ENCODE data around the gene TRIO.

TRIO gene

DNA sequence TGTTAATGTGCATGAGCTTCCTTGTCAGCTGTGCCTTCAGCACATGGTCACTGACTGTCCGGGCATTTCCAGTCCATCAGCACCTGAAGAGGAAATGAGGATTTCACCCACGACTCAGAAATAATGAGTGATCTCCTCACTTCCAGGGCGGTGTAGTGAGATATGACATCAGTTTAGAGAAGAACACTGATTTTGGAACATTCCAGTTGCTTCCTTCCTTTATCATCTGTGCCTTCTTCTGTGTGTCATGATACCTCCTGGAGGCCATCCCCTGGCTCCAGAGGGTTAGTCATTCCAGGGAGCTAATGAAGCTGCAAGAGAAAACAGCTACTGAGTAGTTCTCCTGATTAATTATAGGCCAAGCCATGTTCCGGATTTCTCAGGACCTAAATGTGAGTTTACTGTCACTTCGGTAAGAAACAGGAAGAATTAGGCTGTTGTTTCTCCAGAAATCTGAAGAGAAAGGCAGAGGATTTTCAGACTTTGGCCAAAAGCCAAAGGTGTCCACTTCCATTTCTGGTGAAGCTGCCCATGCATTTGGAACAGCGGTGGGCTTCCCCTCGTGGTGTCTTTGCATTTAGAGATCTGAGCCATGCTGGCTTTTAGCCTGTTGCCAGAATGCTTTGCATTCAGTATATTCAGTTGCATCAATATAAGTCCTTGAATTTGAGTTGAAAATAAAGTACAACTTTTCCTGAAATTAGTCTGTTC, 277.1 kb downstream of the TRIO start:
- Histone ChIP-seq H3K36me3 (ENCODE audit: insufficient read depth, insufficient read length, low read length) (peaks cover 54% of the 10 kb centered on the region), H3K9me3 (ENCODE audit: insufficient read depth, low read length) (no peaks in the 10 kb centered on the region), H3K9ac (ENCODE audit: insufficient read length, low read depth) (no peak overlapping the region), H3K4me1 (ENCODE audit: insufficient read depth, insufficient read length) (peaks cover 5% of the 10 kb centered on the region), H3K27me3 (ENCODE audit: insufficient read depth, insufficient read length) (no peaks in the 10 kb centered on the region), H3K4me3 (ENCODE audit: insufficient read length, low read depth) (no peak overlapping the region)
- TF ChIP-seq SUZ12 (IDR thresholded peaks at IDR 0.05; ENCODE audit: extremely low read depth, insufficient read depth, insufficient read length) (no peak), ZNF274 (IDR thresholded peaks at IDR 0.05; ENCODE audit: low read depth, low read length) (no peak), YY1 (IDR thresholded peaks at IDR 0.05; ENCODE audit: insufficient read depth, insufficient read length) (no peak)
- DNase-seq (ENCODE audit: low read depth, low spot score): no peak

DNA sequence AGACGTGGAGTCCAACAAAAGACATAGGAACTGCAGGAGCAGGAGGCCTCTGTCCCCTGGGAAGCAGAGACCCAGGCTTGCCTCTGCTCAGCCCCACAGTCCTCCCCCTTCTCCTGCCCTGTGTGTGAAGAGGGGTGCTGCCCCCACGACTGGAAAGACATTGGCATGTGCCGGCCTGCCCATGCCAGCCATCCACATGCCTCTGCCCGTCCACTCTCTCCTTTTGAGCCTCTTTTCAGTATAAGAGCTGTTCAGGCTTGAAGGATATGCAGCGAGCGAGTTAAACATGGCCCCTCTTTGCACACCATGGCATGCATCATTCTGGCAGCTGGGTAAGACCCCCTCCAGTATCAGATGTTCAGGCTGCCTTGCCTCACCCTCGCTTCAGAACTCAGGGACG, 278.7 kb downstream of the TRIO start:
- Histone ChIP-seq H3K36me3 (ENCODE audit: insufficient read depth, insufficient read length, low read length) (peaks cover 62% of the 10 kb centered on the region), H3K4me3 (ENCODE audit: insufficient read length, low read depth) (no peak overlapping the region)

DNA sequence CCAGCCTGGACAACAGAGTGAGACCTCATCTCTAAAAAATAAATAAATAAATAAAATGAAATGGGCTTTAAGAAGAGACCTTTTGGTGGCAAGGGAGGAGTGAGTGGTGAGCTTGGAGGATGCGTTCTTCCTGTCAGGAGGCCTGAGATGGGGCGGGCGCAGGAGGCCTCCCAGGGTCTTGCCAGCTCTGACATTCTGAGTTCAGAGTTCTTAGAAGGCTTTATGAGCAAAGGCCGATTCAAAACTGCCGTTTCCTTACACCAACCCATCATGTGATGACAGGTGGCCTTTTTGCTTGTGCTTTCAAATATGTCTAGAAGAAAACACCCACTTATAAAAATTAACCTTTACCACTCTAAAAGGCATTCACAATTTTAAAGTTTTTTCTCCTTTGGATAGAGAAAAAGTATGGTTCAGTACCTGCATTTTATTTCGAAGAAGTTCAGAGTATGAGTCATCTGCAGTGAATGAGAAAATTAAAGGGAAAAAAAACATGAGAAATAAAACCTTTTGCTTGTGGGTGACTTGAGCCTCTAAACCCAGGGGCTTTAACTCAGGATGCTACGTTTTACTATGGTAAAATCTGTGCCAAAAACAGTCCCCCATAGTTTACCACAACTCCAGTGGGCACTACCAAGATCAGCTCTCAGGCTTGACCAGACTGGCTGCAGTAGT, 281.0 kb downstream of the TRIO start:
- Histone ChIP-seq H3K9me3 (ENCODE audit: insufficient read depth, low read length) (no peaks in the 10 kb centered on the region), H3K36me3 (ENCODE audit: insufficient read depth, insufficient read length, low read length) (peaks cover 70% of the 10 kb centered on the region), H3K4me1 (ENCODE audit: insufficient read depth, insufficient read length) (no peaks in the 10 kb centered on the region), H3K9ac (ENCODE audit: insufficient read length, low read depth) (no peak overlapping the region), H3K27me3 (ENCODE audit: insufficient read depth, insufficient read length) (no peaks in the 10 kb centered on the region), H3K4me3 (ENCODE audit: insufficient read length, low read depth) (no peak overlapping the region)
- no peak for DNase-seq (ENCODE audit: low read depth, low spot score)
- no peak for TF ChIP-seq ZNF274 (IDR thresholded peaks at IDR 0.05; ENCODE audit: low read depth, low read length)
- no peak for TF ChIP-seq YY1 (IDR thresholded peaks at IDR 0.05; ENCODE audit: insufficient read depth, insufficient read length)
- no peak for TF ChIP-seq SUZ12 (IDR thresholded peaks at IDR 0.05; ENCODE audit: extremely low read depth, insufficient read depth, insufficient read length)

More for the DNA sequence above, 278.7 kb downstream of the TRIO start:
- Histone ChIP-seq H3K9me3 (ENCODE audit: insufficient read depth, low read length) (no peaks in the 10 kb centered on the region), H3K27me3 (ENCODE audit: insufficient read depth, insufficient read length) (no peaks in the 10 kb centered on the region), H3K4me1 (ENCODE audit: insufficient read depth, insufficient read length) (peaks cover 5% of the 10 kb centered on the region), H3K9ac (ENCODE audit: insufficient read length, low read depth) (no peak overlapping the region)
- TF ChIP-seq SUZ12 (IDR thresholded peaks at IDR 0.05; ENCODE audit: extremely low read depth, insufficient read depth, insufficient read length) (no peak), ZNF274 (IDR thresholded peaks at IDR 0.05; ENCODE audit: low read depth, low read length) (no peak), YY1 (IDR thresholded peaks at IDR 0.05; ENCODE audit: insufficient read depth, insufficient read length) (no peak)
- DNase-seq (ENCODE audit: low read depth, low spot score): no peak

DNA sequence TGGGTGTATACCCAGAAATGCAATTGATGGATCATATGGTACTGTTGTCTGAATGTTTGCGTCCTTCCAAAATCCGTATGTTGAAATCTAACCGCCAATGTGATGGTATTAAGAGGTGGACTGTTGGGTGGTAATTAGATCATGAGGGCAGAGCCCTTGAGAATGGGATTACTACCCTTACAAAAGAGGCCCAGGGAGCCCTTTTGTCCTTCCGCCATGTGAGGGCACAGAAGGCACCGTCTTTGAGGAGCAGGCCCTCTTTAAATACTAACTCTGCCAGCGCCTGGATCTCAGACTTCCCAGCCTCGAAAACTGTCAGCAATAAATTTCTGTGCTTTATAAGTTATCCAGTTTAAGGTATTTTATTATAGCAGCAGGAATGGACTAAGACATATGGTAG, 282.4 kb downstream of the TRIO start:
- Histone ChIP-seq H3K4me3 (ENCODE audit: insufficient read length, low read depth) (no peak overlapping the region), H3K9ac (ENCODE audit: insufficient read length, low read depth) (no peak overlapping the region), H3K9me3 (ENCODE audit: insufficient read depth, low read length) (no peaks in the 10 kb centered on the region), H3K4me1 (ENCODE audit: insufficient read depth, insufficient read length) (no peaks in the 10 kb centered on the region), H3K36me3 (ENCODE audit: insufficient read depth, insufficient read length, low read length) (peaks cover 58% of the 10 kb centered on the region), H3K27me3 (ENCODE audit: insufficient read depth, insufficient read length) (no peaks in the 10 kb centered on the region)
- TF ChIP-seq YY1 (IDR thresholded peaks at IDR 0.05; ENCODE audit: insufficient read depth, insufficient read length): no peak
- TF ChIP-seq ZNF274 (IDR thresholded peaks at IDR 0.05; ENCODE audit: low read depth, low read length): no peak
- no peak for TF ChIP-seq SUZ12 (IDR thresholded peaks at IDR 0.05; ENCODE audit: extremely low read depth, insufficient read depth, insufficient read length)
- no peak for DNase-seq (ENCODE audit: low read depth, low spot score)

DNA sequence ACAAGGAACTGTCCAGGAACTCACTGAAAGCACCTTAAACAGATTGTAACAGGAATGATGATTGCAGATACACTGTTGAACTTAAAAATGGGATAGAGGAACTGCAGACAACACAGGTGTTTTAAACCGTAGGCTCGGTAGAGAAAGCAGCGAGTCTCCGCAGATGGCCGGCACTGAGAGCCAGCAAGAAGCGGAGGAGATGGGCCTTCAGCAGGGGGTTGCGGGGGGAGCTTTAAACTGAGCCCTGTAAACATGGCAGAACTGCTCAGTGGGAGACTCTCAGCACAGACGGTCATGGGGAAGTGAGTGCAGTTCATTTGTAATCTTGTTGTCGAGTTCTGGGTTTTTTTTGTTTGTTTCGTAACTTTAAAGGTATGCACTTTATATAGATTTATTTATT, 283.4 kb downstream of the TRIO start:
- H3K9ac ChIP-seq (ENCODE audit: insufficient read length, low read depth): no peak overlapping the region
- TF ChIP-seq YY1 (IDR thresholded peaks at IDR 0.05; ENCODE audit: insufficient read depth, insufficient read length) (no peak), SUZ12 (IDR thresholded peaks at IDR 0.05; ENCODE audit: extremely low read depth, insufficient read depth, insufficient read length) (no peak), ZNF274 (IDR thresholded peaks at IDR 0.05; ENCODE audit: low read depth, low read length) (no peak)
- no peak for DNase-seq (ENCODE audit: low read depth, low spot score)
- H3K36me3 ChIP-seq (ENCODE audit: insufficient read depth, insufficient read length, low read length): peaks cover 59% of the 10 kb centered on the region
- no peaks in the 10 kb centered on the region for H3K27me3 ChIP-seq (ENCODE audit: insufficient read depth, insufficient read length)
- H3K4me1 ChIP-seq (ENCODE audit: insufficient read depth, insufficient read length): no peaks in the 10 kb centered on the region
- H3K4me3 ChIP-seq (ENCODE audit: insufficient read length, low read depth): no peak overlapping the region
- no peaks in the 10 kb centered on the region for H3K9me3 ChIP-seq (ENCODE audit: insufficient read depth, low read length)

DNA sequence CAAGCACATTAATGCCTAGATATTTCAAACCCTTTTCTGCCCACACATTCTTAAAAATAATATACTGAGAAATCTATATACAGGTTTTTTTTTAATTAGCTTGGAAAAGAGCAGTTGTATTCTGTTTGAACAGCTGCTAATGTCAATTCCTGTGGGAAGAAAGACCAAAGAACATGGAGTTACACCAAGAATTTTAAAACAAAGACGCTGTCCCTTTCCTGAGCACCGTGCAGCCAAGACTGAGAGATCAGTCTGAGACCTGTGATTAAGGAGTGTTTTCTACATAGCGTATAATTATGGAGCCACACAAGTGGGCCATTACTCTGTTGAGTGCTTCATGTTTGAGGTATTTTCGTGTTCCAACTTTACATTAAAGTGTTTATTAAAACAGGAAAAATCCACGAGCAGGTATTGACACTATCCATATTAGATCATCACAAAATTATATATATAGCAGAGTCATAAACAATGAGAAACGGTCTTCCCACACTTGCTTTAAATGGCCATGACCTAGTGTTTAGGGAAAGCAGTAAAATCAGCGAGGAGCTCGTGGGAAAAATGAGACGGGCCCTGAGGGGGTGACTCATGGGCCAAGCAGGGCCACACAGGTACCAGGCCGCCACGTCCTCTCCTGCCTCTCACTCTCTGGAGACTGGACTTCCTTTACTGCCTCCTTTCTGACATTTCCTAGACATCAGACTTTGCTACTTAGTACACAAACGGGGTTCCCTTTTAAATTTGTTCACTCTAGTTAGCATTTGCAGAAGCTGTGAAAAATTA, 285.4 kb downstream of the TRIO start:
- H3K27me3 ChIP-seq (ENCODE audit: insufficient read depth, insufficient read length): no peaks in the 10 kb centered on the region
- TF ChIP-seq ZNF274 (IDR thresholded peaks at IDR 0.05; ENCODE audit: low read depth, low read length) (no peak), SUZ12 (IDR thresholded peaks at IDR 0.05; ENCODE audit: extremely low read depth, insufficient read depth, insufficient read length) (no peak), YY1 (IDR thresholded peaks at IDR 0.05; ENCODE audit: insufficient read depth, insufficient read length) (no peak)
- H3K9me3 ChIP-seq (ENCODE audit: insufficient read depth, low read length): no peaks in the 10 kb centered on the region
- peaks cover 46% of the 10 kb centered on the region for H3K36me3 ChIP-seq (ENCODE audit: insufficient read depth, insufficient read length, low read length)
- H3K4me1 ChIP-seq (ENCODE audit: insufficient read depth, insufficient read length): no peaks in the 10 kb centered on the region
- H3K4me3 ChIP-seq (ENCODE audit: insufficient read length, low read depth): no peak overlapping the region
- H3K9ac ChIP-seq (ENCODE audit: insufficient read length, low read depth): no peak overlapping the region
- no peak for DNase-seq (ENCODE audit: low read depth, low spot score)
